K562 (cell line): ENCODE data around the gene MTFMT. TPM values are rescaled to one million over a fixed set of nuclear protein-coding genes. Genes with fewer than 3 reads are reported as not detected.

Source experiments
- ATAC-seq: fragments of 200-7000 bp; cut with Tn5 transposase; 3 replicates; pipeline ENCODE4 v1.9.1; 2020; ENCODE audit warnings: moderate library complexity
- BruUV-seq: library from RNA; stranded (reverse); fragments of 400-500 nt; replicated peaks from 2 replicates; lab custom pipeline; 2021; lab: Mats Ljungman, UMichigan
- CTCF ChIA-PET: fragments of 300-600 bp; formaldehyde crosslinking; extraction: SDS; loops from one replicate; lab custom pipeline; 2021; ENCODE audit warnings: low intra/inter-chr PET ratio; lab: Yijun Ruan, JAX
- POLR2A ChIA-PET: fragments of 300-600, 350-650 bp; sonication (Branson Sonifier 250); formaldehyde crosslinking; extraction: SDS; loops from one replicate; lab custom pipeline; 2021; ENCODE audit warnings: antibody characterized with exemption, inconsistent platforms; lab: Yijun Ruan, JAX
- DNase-seq, 4 experiments: peaks; one replicate each; pipeline versions ENCODE4 v3.0.0 to v3.0.0-alpha.2; 2011 to 2018; ENCODE audit warnings: low spot score in 3 of 4, mixed read lengths in 3 of 4; ENCODE audit errors: extremely low read depth in 1 of 4
- FAIRE-seq: peaks from 2 replicates; lab custom pipeline; 2011; peaks lifted over from hg19 to GRCh38; lab: Jason Lieb, UNC
- H2AFZ ChIP-seq: 2 replicates; pipeline ENCODE4 v1.6.0; 2011; ENCODE audit warnings: low read depth, low read length, control low read depth, inconsistent platforms
- H3K27ac ChIP-seq: fragments of 200-600 bp; 3 replicates; pipeline ENCODE4 v1.8.0; 2011; ENCODE audit warnings: low read depth, mild to moderate bottlenecking, control low read depth, inconsistent platforms, low read length, moderate library complexity, mixed read lengths; ENCODE audit errors: extremely low read depth
- H3K27me3 ChIP-seq, 2 experiments: fragments of 300-600 bp in 1 of 2; 2 replicates in 1 of 2; 3 replicates in 1 of 2; pipeline versions ENCODE4 v1.6.0 to v1.8.0; 2011; ENCODE audit warnings: inconsistent platforms in 2 of 2, low read length in 2 of 2, mild to moderate bottlenecking in 1 of 2, mixed read lengths in 1 of 2, moderate library complexity in 1 of 2; ENCODE audit not compliant: control insufficient read depth in 2 of 2, insufficient read depth in 2 of 2
- H3K36me3 ChIP-seq: fragments of 300-600 bp; 3 replicates; pipeline ENCODE4 v1.8.0; 2011; ENCODE audit warnings: mild to moderate bottlenecking, low read length, inconsistent platforms; ENCODE audit not compliant: control insufficient read depth, insufficient read depth
- H3K4me1 ChIP-seq, 2 experiments: fragments of 200-600 bp in 1 of 2; replicated peaks in 1 of 2; 2 replicates in 1 of 2; 3 replicates in 1 of 2; pipeline versions ENCODE4 v1.5.1 to v1.8.0; 2011; ENCODE audit warnings: inconsistent platforms in 2 of 2, low read length in 2 of 2, mild to moderate bottlenecking in 1 of 2, mixed read lengths in 1 of 2, moderate library complexity in 1 of 2; ENCODE audit not compliant: control insufficient read depth in 2 of 2, insufficient read depth in 2 of 2
- H3K4me2 ChIP-seq: 2 replicates; pipeline ENCODE4 v1.6.1; 2011; ENCODE audit warnings: low read length, control low read depth, inconsistent platforms, mixed read lengths; ENCODE audit not compliant: insufficient read depth
- H3K4me3 ChIP-seq: fragments of 200-600 bp; sonication (generic), shearing (Covaris generic); 2 replicates; pipeline ENCODE4 v1.5.1; 2016; ENCODE audit warnings: control low read depth, inconsistent platforms
- H3K79me2 ChIP-seq: fragments of 200-600 bp; 3 replicates; pipeline ENCODE4 v1.8.0; 2011; ENCODE audit warnings: low read length, inconsistent platforms; ENCODE audit not compliant: control insufficient read depth, insufficient read depth
- H3K9ac ChIP-seq, 2 experiments: 2 replicates each; pipeline versions ENCODE4 v1.6.0 to v1.6.1; 2011; ENCODE audit warnings: low read depth in 2 of 2, low read length in 2 of 2, control low read depth in 1 of 2, inconsistent platforms in 1 of 2, mild to moderate bottlenecking in 1 of 2, mixed read lengths in 1 of 2; ENCODE audit not compliant: insufficient read depth in 1 of 2
- H3K9me1 ChIP-seq: one replicate; pipeline ENCODE4 v1.6.0; 2011; ENCODE audit warnings: inconsistent platforms, mild to moderate bottlenecking, low read length, moderate library complexity; ENCODE audit not compliant: control insufficient read depth, insufficient read depth
- H3K9me3 ChIP-seq: replicated peaks from 2 replicates; pipeline ENCODE4 v1.5.1; 2011; ENCODE audit warnings: low read depth, low read length, inconsistent platforms; ENCODE audit not compliant: control insufficient read depth, insufficient read depth
- H4K20me1 ChIP-seq: replicated peaks from 2 replicates; pipeline ENCODE4 v1.6.1; 2011; ENCODE audit warnings: low read length, inconsistent platforms, mixed read lengths; ENCODE audit not compliant: control insufficient read depth, insufficient read depth
- BRD9 ChIP-seq: fragments of 450-650 bp; IDR thresholded peaks from 2 replicates; pipeline ENCODE4 v1.6.1; 2018; ENCODE audit warnings: low read depth; ENCODE audit not compliant: partially characterized antibody
- CHD1 ChIP-seq: fragments of 200-600 bp; sonication (generic); IDR thresholded peaks from one replicate; pipeline ENCODE4 v1.6.1; 2012; ENCODE audit warnings: mild to moderate bottlenecking, moderate library complexity, low read length, inconsistent platforms
- CREB3L1 ChIP-seq: fragments of 450-650 bp; IDR thresholded peaks from 2 replicates; pipeline ENCODE4 v1.6.1; 2014; ENCODE audit warnings: low read depth, mild to moderate bottlenecking, moderate library complexity, borderline replicate concordance
- IFI16 ChIP-seq: fragments of 250-450 bp; sonication (Bioruptor Pico); IDR thresholded peaks from 2 replicates; pipeline ENCODE4 v2.1.2; 2022; ENCODE audit warnings: mild to moderate bottlenecking, inconsistent platforms
- MAFK ChIP-seq: IDR thresholded peaks from 2 replicates; pipeline ENCODE4 v1.6.1; 2011; ENCODE audit warnings: low read length, improper control_type of control experiment
- MTA1 ChIP-seq: fragments of 450-650 bp; IDR thresholded peaks from 2 replicates; pipeline ENCODE4 v1.6.1; 2017; ENCODE audit warnings: borderline replicate concordance
- NFRKB ChIP-seq: fragments of 450-650 bp; IDR thresholded peaks from 2 replicates; pipeline ENCODE4 v1.6.1; 2016; ENCODE audit warnings: low read depth
- NR2F6 ChIP-seq: fragments of 450-650 bp; formaldehyde crosslinking; IDR thresholded peaks from 2 replicates; pipeline ENCODE4 v1.4.0; 2020; ENCODE audit warnings: mild to moderate bottlenecking
- POLR2A ChIP-seq: fragments of 450-650 bp; conservative IDR thresholded peaks from 2 replicates; pipeline ENCODE4 v1.6.1; 2016
- POLR2H ChIP-seq: IDR thresholded peaks from 2 replicates; pipeline ENCODE4 v1.6.1; 2016; ENCODE audit warnings: missing genetic modification characterization, low read depth, mild to moderate bottlenecking, control low read depth, missing compliant biosample characterization, moderate library complexity
- TAF9B ChIP-seq: fragments of 450-650 bp; IDR thresholded peaks from 2 replicates; pipeline ENCODE4 v1.6.1; 2018; ENCODE audit warnings: mild to moderate bottlenecking; ENCODE audit not compliant: partially characterized antibody
- TEAD1 ChIP-seq, 2 experiments: fragments of 450-650 bp in 1 of 2; sonication (generic) in 1 of 2; formaldehyde crosslinking; IDR thresholded peaks; 2 replicates each; pipeline versions ENCODE4 v1.4.0 to v1.8.0; 2020 to 2022; ENCODE audit warnings: mild to moderate bottlenecking in 2 of 2, missing genetic modification reagents in 1 of 2
- U2AF2 ChIP-seq: fragments of 200-400 bp; formaldehyde crosslinking; optimal IDR thresholded peaks from 2 replicates; pipeline ENCODE3; 2017; ENCODE audit warnings: low read depth, mild to moderate bottlenecking, low read length
- ZBED1 ChIP-seq: IDR thresholded peaks from 2 replicates; pipeline ENCODE4 v1.6.1; 2014
- ZC3H11A ChIP-seq: IDR thresholded peaks from 2 replicates; pipeline ENCODE4 v1.6.1; 2012; ENCODE audit warnings: low read depth, low read length, improper control_type of control experiment
- ZNF184 ChIP-seq: sonication (generic); formaldehyde crosslinking; IDR thresholded peaks from 2 replicates; pipeline ENCODE4 v1.5.0; 2020; ENCODE audit warnings: missing genetic modification reagents
- ZNF212 ChIP-seq: fragments of 450-650 bp; formaldehyde crosslinking; IDR thresholded peaks from 2 replicates; pipeline ENCODE4 v1.4.0; 2020; ENCODE audit warnings: mild to moderate bottlenecking
- WGBS: fragments of 100-300 bp; shearing (Covaris generic); methylation state at CpG from one replicate; pipeline ENCODE4 v1.1.6; 2016; ENCODE audit warnings: low coverage, mixed read lengths; ENCODE audit not compliant: insufficient coverage; ENCODE audit errors: missing lambda C conversion rate; 5-methylcytosine and 5-hydroxymethylcytosine counted together
- in situ Hi-C: fragments of 300-500 bp; cut with MboI; formaldehyde crosslinking; loops from 4 replicates; pipeline ENCODE4 v1.15.0; 2018; ENCODE audit warnings: inconsistent platforms, mixed read lengths
- intact Hi-C: fragments of 100-400 bp; cut with micrococcal nuclease; formaldehyde crosslinking; loops from 2 replicates; pipeline ENCODE4 v1.14.2; 2022
- polyA plus RNA-seq, 8 experiments: library from polyadenylated mRNA; depleted of rRNA in 4 of 8; stranded (reverse) in 5 of 8; unstranded in 3 of 8; fragments of >200 nt; fragmentation: Nextera tagmentation in 2 of 8; fragmentation: Illumina TruSeq in 1 of 8; extraction: Ambion mirVana in 2 of 8; extraction: Trizol in 1 of 8; gene quantifications; 2 replicates each; pipeline versions ENCODE4 v1.2.1 to v1.2.3, GENCODE V29; 2011 to 2014; ENCODE audit warnings: inconsistent platforms in 1 of 8, missing spikeins in 1 of 8
- total RNA-seq, 7 experiments: library from RNA; depleted of rRNA in 6 of 7; stranded (reverse); fragments of >200 nt in 6 of 7; fragmentation: Illumina TruSeq in 2 of 7; extraction: Trizol in 2 of 7; gene quantifications; 2 replicates each; pipeline versions ENCODE4 v1.2.1 to v1.2.3, GENCODE V29; 2011 to 2021; ENCODE audit warnings: low replicate concordance in 1 of 7

MTFMT gene
- total and polyA plus RNA-seq, 9 of the 15 experiments (the other 6 are each of a cell fraction or from before 2014, with no cell fraction given): 1.4 to 31.1 (median 16.2) TPM

DNA sequence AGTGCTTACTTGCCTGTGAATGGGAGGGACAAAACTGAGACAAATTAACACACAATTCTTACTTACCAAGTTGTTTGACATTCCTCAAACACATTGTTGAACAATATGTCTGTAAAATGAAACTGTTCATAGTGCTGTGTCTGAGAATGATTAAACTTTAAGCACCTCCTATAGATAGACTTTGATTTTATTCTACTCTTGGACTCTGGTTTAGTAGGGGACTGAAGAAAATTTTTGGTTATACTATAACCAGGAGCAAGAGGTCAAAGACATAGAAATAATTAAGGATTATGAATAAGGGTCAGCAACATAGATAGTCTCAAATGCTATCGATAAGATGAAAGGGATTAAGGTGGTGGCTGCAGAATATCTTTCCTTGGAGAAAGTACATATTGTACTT is 7.9 kb upstream of the MTFMT start:
- no peak for TF ChIP-seq U2AF2
- TF ChIP-seq CREB3L1: no peak
- TF ChIP-seq POLR2A: no peak
- TF ChIP-seq ZBED1: no peak
- TF ChIP-seq IFI16 (CRISPR knock-in tag): no peak
- no peak for TF ChIP-seq ZNF184 (CRISPR knock-in tag)
- TF ChIP-seq TAF9B: no peak
- no peak for TF ChIP-seq MTA1
- TF ChIP-seq TEAD1 (CRISPR knock-in tag; IDR thresholded peaks at IDR 0.05): no peak
- no peak for TF ChIP-seq POLR2H
- TF ChIP-seq BRD9: no peak
- TF ChIP-seq MAFK: no peak
- TF ChIP-seq NFRKB: no peak
- TF ChIP-seq CHD1: no peak
- no peak for TF ChIP-seq ZNF212
- TF ChIP-seq NR2F6 (CRISPR knock-in tag): no peak
- no peak for TF ChIP-seq ZC3H11A
- intact Hi-C loops: loop anchor here (10.0 kb wide), 1 partner anchor 347 kb away; no protein-coding TSS in a partner anchor
- no peaks in the 10 kb centered on the region for H3K79me2 ChIP-seq
- no peaks in the 10 kb centered on the region for H3K36me3 ChIP-seq
- in situ Hi-C loops: loop anchor here (10.0 kb wide), 1 partner anchor 303 kb away; no protein-coding TSS in a partner anchor
- H2AFZ ChIP-seq: no peak overlapping the region
- H3K27ac ChIP-seq: no peak overlapping the region
- no peak overlapping the region for H3K4me3 ChIP-seq
- FAIRE-seq (no peak), DNase-seq (no peak), ATAC-seq (no peak)
- ChIA-PET POLR2A (no interaction called here), CTCF (no interaction called here)
- H3K27me3 ChIP-seq: peaks cover 0 to 11% of the 10 kb centered on the region in 2 experiments; a peak in 2 of 5 replicates
- WGBS: 14% methylated on average over 1 of the region's 1 CpG
- H3K9me3 ChIP-seq: no peaks in the 10 kb centered on the region; the same call in 1 of the 2 replicates
- no TSS peak for BruUV-seq
- H4K20me1 ChIP-seq: no peaks in the 10 kb centered on the region
- H3K4me1 ChIP-seq: peaks cover 0 to 3% of the 10 kb centered on the region in 2 experiments; a peak in 2 of 5 replicates
- no peaks in the 10 kb centered on the region for H3K9me1 ChIP-seq
- no peak overlapping the region for H3K9ac ChIP-seq
- H3K4me2 ChIP-seq: no peak overlapping the region
